ENCODE results near the gene EPHB1.

DNA sequence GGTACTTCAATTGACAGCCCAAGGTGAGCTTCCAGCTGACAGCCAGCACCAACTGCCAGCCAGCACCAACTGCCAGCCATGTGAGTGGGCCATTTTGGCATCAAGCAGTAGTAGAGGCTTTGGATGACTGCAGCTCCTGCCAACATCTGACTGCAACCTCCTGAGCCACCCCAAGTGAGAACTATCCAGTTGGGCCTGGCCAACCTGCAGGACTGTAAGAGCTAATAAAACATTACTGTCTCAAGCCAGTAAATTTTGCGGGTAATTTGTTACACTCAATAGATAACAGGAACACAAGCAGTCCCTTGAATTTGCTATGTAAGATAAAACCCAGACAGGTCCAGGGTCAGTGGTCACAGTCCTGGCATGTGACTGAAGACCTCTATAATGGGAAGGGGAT lies 29.7 kb downstream of the EPHB1 start:
- TF ChIP-seq, protein P1, sequence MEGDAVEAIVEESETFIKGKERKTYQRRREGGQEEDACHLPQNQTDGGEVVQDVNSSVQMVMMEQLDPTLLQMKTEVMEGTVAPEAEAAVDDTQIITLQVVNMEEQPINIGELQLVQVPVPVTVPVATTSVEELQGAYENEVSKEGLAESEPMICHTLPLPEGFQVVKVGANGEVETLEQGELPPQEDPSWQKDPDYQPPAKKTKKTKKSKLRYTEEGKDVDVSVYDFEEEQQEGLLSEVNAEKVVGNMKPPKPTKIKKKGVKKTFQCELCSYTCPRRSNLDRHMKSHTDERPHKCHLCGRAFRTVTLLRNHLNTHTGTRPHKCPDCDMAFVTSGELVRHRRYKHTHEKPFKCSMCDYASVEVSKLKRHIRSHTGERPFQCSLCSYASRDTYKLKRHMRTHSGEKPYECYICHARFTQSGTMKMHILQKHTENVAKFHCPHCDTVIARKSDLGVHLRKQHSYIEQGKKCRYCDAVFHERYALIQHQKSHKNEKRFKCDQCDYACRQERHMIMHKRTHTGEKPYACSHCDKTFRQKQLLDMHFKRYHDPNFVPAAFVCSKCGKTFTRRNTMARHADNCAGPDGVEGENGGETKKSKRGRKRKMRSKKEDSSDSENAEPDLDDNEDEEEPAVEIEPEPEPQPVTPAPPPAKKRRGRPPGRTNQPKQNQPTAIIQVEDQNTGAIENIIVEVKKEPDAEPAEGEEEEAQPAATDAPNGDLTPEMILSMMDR (IDR thresholded peaks at IDR 0.05) = no peak
- no peak for TF ChIP-seq POLR2AphosphoS5 (IDR thresholded peaks at IDR 0.05)
- no peak for TF ChIP-seq POLR2A (IDR thresholded peaks at IDR 0.05)

Measured in transverse colon (tissue), 4 donors.